ENCODE measurements around the gene SH2D3C.

SH2D3C gene

DNA sequence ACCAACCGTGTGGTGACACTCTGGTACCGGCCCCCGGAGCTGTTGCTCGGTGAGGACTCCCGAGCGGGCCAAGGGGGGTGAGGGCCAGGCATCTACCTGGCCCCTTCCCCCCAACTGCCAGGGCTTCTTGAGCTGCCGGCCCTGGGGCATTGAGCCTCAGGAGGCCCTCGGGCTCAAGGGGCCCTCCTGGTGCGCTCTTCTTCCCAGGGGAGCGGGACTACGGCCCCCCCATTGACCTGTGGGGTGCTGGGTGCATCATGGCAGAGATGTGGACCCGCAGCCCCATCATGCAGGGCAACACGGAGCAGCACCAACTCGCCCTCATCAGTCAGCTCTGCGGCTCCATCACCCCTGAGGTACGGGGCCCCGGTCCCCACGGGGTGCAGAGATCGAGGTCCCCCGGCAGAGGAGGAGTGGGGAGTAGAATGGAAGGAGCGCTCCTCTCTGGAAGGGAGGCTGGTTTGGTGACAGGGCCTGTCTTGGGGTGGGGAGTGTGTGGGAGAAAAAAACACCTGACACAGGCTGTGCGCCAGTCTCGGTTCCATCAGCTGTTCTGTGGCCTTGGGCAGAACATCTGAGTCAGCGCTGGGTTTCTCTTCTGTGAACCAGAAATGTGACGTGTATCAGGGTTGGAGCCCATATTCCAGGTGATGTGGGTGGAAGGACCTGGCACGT lies 10.0 kb upstream of the SH2D3C start:
- Mint-ChIP-seq H3K9me3 (no peaks in the 10 kb centered on the region), H3K4me1 (peaks cover 8% of the 10 kb centered on the region), H3K27ac (no peak overlapping the region), H3K36me3 (ENCODE audit: low read depth) (peaks cover 47% of the 10 kb centered on the region), H3K27me3 (ENCODE audit: low read depth) (no peaks in the 10 kb centered on the region), H3K4me3 (peak overlapping the region; percentile 49 to 96 (median 58))
- TF ChIP-seq, protein P1, sequence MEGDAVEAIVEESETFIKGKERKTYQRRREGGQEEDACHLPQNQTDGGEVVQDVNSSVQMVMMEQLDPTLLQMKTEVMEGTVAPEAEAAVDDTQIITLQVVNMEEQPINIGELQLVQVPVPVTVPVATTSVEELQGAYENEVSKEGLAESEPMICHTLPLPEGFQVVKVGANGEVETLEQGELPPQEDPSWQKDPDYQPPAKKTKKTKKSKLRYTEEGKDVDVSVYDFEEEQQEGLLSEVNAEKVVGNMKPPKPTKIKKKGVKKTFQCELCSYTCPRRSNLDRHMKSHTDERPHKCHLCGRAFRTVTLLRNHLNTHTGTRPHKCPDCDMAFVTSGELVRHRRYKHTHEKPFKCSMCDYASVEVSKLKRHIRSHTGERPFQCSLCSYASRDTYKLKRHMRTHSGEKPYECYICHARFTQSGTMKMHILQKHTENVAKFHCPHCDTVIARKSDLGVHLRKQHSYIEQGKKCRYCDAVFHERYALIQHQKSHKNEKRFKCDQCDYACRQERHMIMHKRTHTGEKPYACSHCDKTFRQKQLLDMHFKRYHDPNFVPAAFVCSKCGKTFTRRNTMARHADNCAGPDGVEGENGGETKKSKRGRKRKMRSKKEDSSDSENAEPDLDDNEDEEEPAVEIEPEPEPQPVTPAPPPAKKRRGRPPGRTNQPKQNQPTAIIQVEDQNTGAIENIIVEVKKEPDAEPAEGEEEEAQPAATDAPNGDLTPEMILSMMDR (IDR thresholded peaks at IDR 0.05; ENCODE audit: unreplicated experiment in 3 of 3) = no peak

DNA sequence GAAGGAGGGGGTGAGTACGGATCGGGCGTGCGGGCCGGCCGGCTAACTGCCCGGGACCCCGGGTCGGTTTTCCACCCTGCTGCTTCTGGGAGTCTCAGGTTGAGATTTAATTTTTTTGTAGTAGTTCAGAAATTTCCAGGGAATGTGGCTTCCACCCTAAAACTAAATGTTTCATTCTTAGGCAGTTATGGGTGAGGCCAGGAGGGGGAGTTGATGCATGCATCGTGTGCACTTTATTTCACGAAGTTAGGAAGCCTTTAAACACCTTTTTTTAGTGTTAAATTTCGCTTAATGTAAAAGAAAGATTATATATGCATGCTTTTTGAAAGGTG lies 8.3 kb upstream of the SH2D3C start:
- Mint-ChIP-seq H3K4me1 (peaks cover 8% of the 10 kb centered on the region), H3K4me3 (peak overlapping the region; percentile 96 to 98 (median 97)), H3K27me3 (ENCODE audit: low read depth) (no peaks in the 10 kb centered on the region), H3K36me3 (ENCODE audit: low read depth) (peaks cover 43% of the 10 kb centered on the region), H3K27ac (peak overlapping the region; percentile 75 to 93 (median 91)), H3K9me3 (no peaks in the 10 kb centered on the region)
- TF ChIP-seq, protein P1 (IDR thresholded peaks at IDR 0.05; ENCODE audit: unreplicated experiment in 3 of 3) = peak; percentile 36 to 55 (median 39)

DNA sequence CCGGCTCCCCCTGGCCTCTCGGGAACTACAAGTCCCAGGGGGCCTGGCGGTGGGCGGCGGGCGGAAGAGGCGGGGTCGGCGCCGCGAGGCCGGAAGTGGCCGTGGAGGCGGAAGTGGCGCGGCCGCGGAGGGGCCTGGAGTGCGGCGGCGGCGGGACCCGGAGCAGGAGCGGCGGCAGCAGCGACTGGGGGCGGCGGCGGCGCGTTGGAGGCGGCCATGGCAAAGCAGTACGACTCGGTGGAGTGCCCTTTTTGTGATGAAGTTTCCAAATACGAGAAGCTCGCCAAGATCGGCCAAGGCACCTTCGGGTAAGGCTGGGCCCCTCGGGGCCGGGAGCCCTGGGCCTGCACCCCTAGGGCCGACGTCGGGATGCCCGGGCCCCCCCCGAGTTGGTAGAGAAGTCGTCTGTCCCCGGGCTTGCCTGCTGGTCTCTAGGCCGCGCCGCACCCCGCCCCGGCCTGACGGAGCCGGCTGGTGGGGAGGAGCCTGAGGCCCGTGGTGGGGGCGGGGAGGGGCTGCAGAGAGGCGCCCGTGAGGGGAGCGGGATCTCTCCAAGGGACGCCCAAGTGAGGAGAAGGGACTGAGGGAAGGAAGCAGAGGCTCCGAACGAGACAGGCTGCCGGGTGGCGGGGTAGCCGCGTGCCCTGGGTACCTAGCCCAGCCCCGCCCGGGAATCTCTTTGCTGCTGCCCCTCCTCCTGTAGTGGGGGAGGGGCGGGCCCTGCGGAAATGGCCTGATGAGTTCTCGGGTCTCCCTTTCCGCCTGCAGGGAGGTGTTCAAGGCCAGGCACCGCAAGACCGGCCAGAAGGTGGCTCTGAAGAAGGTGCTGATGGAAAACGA lies 7.7 kb upstream of the SH2D3C start, which contains the start of gene CDK9:
Gene CDK9, plus strand, starts transcription at position 102 of the 840 bp plus-strand sequence. Its CDS starts 115 bp downstream, at position 217.
- H3K4me3 Mint-ChIP-seq = peak within 1 kb of the TSS; percentile 96 to 98 (median 97)
- peaks cover 37% of the 10 kb centered on the region for H3K36me3 Mint-ChIP-seq (ENCODE audit: low read depth)
- no peaks in the 10 kb centered on the region for H3K27me3 Mint-ChIP-seq (ENCODE audit: low read depth)
- peak within 1 kb of the TSS; percentile 75 to 93 (median 91) for H3K27ac Mint-ChIP-seq
- TF ChIP-seq, protein P1 (IDR thresholded peaks at IDR 0.05; ENCODE audit: unreplicated experiment in 3 of 3) = no peak
- no peaks in the 10 kb centered on the region for H3K9me3 Mint-ChIP-seq
- H3K4me1 Mint-ChIP-seq = peaks cover 8% of the 10 kb centered on the region

DNA sequence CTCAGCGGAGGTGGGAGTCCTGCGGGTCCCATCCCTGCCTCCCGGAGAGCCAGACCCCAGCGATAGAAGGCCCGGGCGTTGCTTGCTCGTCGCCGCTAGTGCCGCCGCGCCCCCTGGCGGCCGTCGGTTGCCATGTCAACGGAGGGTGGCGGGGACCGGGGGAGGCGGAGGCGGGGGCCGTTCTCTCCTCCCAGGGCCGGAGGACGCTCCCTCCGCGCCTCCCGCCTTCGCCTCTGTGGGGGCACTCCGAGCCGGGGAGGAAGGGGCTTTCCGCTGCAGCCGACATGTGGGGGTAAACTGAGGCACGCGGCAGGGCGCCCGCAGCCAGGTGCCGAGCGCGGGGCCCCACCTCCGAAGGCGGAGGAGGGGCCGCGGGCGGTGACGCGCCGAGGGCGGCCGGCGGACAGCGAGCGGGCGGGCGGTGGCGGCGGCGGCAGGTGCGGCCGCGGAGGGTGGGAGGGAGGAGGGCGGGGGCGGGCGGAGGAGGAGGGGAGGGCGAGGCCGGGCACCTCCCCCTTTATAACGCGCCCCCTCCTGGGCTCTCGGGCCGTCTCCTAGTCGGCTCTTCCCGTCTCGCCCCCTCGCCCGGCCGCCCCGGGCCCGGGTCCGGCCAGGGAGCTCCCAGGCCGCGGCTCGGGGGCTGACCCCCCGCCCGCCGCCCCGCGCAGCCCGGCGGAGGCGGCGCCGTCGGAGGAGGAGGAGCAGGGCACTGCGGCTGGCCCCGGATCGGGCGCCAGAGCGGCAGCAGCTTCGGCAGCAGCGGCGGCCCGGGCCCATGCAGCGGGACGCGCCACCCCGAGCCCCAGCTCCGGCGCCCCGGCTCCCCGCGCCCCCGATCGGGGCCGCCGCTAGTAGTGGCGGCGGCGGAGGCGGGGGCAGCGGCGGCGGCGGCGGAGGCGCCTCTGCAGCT lies 6.8 kb upstream of the SH2D3C start:
- H3K27ac Mint-ChIP-seq = peak overlapping the region; percentile 49 to 88 (median 87)
- H3K36me3 Mint-ChIP-seq (ENCODE audit: low read depth) = peaks cover 32% of the 10 kb centered on the region
- no peaks in the 10 kb centered on the region for H3K9me3 Mint-ChIP-seq
- H3K27me3 Mint-ChIP-seq (ENCODE audit: low read depth) = no peaks in the 10 kb centered on the region
- H3K4me3 Mint-ChIP-seq = peak overlapping the region; percentile 96 to 98 (median 97)
- TF ChIP-seq, protein P1 (IDR thresholded peaks at IDR 0.05; ENCODE audit: unreplicated experiment in 3 of 3) = peak; percentile 85 to 95 (median 87)
- peaks cover 8% of the 10 kb centered on the region for H3K4me1 Mint-ChIP-seq

DNA sequence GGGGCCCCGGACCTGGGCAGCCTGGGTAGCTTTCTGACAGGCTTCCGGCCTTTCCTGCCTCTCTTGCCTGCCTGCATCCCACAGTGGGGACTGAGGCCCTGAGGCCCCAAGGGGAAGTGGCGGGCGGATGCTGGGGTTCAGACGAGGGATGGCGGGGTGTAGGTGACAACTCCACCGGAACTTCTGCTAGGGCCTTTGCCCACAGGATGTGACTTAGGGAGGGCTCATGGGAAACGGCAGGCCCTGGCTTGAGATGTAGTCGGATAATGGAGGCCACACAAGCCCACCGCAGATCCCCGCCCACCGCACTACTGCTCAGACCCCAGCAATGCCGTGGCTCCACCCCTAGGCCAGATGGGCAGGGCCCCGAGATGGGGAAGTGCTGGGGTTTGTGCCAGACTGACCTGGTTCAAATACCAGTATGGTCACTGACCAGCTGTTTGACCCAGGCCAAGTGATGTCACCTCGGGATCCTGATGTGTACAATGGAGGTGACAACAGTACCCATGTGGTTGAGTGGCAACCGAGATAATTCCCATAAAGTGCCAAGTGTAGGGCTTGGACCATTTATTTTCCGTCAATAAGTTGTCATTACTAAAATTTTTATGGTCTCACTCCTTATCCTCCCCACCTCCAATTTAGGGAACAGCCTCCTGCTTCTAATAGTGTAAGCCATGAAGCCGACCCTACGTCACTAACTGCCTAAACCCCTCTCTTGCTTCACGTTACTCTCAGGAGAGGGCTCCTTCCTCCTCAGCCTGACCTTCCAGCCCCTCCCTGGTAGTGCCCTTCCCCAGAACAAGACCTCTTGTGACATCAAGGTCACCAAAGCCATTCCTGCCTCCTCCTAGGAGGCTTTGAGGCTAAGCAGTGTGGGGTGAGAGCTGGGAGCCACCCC lies 4.9 kb upstream of the SH2D3C start:
- H3K36me3 Mint-ChIP-seq (ENCODE audit: low read depth) = peaks cover 14% of the 10 kb centered on the region
- H3K4me3 Mint-ChIP-seq = peak overlapping the region; percentile 58 to 82 (median 80)
- no peaks in the 10 kb centered on the region for H3K27me3 Mint-ChIP-seq (ENCODE audit: low read depth)
- H3K9me3 Mint-ChIP-seq = no peaks in the 10 kb centered on the region
- TF ChIP-seq, protein P1 (IDR thresholded peaks at IDR 0.05; ENCODE audit: unreplicated experiment in 3 of 3) = no peak
- H3K4me1 Mint-ChIP-seq = peaks cover 11% of the 10 kb centered on the region
- peak overlapping the region in 2 of 3 experiments; percentile 49 to 87 for H3K27ac Mint-ChIP-seq
